RCC 7860 (cell line): Measurements from ENCODE around the gene STK36.

ENCODE experiments used
- DNase-seq: peaks from one replicate; pipeline ENCODE4 v3.0.0-alpha.2; 2015; ENCODE audit warnings: low spot score
- FAIRE-seq: peaks from 2 replicates; lab custom pipeline; 2012; peaks lifted over from hg19 to GRCh38; lab: Jason Lieb, UNC

The STK36 gene

GRCh38 chr2:218671654-218672566, at the start of gene STK36, which contains the start of gene RNF25:
Gene STK36 (plus strand): TSS chr2:218672086. CDS start chr2:218672830, 744 bp downstream.
Gene RNF25 (minus strand): TSS chr2:218672002. CDS start chr2:218671970, 32 bp downstream.
- DNase-seq (peak; percentile 80), FAIRE-seq (peak; percentile 41)

- DNase-seq = no peak
These were observed 49.1 kb upstream of the STK36 start for GRCh38 chr2:218622606-218623365.

DNA sequence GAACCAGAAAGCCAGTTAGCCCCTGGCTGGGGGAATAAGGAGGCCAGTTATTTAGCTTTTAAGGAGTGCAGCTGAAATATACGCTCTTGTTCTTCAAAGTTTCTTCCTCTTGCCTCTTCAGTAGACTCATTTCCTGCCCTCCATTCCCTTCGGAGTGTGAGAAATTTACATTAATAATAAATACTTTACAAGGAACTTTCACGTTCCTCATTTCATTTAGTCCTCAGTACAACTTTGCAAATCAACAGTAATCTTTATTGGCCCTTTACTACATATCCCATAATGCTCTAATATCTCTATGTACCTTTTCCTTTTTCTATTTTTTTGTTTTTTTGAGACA, 48.5 kb upstream of the STK36 start:
- FAIRE-seq (no peak), DNase-seq (no peak)

More at GRCh38 chr2:218622606-218623365, 49.1 kb upstream of the STK36 start:
- FAIRE-seq = no peak

DNA sequence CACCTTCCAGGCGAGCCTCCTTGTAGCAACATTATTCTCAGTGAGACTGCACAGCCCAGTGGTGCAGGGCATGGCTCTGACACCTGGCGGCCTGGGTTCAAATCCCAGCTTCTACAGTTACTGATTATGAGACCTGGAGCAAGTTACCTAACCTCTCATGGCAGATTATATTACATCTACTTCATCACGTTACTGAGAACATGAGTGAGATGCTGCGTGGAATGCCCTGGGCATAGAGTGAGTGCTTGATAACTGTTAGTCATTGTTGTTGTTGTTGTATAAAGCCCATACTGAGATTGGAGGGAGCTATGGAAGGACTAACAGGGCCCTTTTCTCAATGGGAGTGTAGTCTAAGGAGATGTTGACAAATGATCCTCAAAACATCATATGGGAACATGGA, 45.5 kb upstream of the STK36 start:
- no peak for FAIRE-seq
- DNase-seq = no peak

- FAIRE-seq (no peak), DNase-seq (no peak)
These were observed 43.9 kb upstream of the STK36 start for GRCh38 chr2:218627939-218628338.

- DNase-seq (peak; percentile 17), FAIRE-seq (no peak)
These were observed 40.0 kb upstream of the STK36 start for GRCh38 chr2:218631837-218632236.

GRCh38 chr2:218635719-218636118, 36.2 kb upstream of the STK36 start:
- FAIRE-seq = no peak
- no peak for DNase-seq

DNA sequence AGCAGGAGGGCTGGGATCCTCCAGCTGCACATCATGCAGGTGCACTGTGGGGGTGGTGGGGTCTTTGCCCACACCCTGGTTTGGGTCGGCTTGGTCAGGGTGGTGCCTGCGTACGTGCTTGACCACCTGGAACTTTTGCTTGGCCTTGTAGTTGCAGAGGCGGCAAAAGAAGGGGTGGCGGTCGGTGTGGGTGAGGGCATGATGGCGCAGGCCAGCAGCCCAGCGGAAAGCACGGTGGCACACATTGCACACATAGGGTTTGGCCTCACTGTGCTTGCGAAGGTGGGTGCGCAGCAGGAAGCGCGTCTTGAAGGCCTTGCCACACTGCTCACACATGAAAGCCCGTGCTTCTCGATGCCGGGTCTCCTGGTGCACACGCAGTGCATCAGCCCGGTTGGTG, 33.5 kb upstream of the STK36 start:
- FAIRE-seq (no peak), DNase-seq (no peak)

DNA sequence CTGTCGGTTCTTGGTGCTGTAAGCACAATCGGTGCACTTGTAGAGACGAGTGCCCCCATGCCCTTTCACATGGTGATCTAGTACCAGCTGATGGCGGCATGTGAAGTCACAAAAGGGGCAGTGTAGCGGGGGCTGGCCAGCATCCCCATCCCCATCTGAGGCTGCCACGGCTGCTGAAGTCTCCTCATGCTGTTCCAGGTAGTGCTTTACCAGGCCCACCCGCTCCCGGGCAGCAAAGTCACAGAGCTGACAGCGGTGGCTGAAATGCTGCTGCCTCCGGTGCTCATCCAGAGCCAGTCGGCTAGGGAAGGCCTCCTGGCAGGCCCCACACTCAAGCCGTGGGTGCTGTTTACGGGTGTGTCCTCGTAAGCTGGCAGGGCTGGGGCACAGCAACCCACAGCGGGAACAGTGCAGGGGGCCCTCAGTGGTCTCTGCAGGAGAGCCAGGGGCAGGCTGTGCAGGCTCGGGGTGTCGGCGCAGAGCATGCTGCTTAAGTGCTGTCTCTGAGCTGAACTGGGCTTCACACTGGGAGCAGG, 29.7 kb upstream of the STK36 start:
- DNase-seq = no peak
- FAIRE-seq = no peak

DNA sequence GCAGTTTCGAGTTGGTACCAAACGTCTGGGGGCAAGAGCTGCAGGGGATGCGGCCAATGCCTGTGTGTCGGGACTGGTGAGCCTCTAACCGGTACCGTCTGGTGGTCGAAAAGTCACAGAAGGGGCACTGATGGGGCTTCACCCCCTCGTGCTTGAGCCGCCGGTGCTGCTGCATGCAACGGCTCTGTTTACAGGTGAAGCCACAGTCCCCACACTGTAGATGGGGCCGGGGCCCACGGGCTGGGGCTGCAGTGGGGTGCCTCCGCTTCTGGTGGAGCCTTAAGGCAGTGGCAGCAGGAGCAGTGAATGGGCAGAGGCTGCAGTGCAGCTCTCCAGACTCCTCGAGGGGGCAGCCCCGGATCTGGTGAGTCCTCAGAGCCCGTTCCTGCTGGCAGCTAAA, 29.1 kb upstream of the STK36 start:
- DNase-seq = no peak
- no peak for FAIRE-seq

DNA sequence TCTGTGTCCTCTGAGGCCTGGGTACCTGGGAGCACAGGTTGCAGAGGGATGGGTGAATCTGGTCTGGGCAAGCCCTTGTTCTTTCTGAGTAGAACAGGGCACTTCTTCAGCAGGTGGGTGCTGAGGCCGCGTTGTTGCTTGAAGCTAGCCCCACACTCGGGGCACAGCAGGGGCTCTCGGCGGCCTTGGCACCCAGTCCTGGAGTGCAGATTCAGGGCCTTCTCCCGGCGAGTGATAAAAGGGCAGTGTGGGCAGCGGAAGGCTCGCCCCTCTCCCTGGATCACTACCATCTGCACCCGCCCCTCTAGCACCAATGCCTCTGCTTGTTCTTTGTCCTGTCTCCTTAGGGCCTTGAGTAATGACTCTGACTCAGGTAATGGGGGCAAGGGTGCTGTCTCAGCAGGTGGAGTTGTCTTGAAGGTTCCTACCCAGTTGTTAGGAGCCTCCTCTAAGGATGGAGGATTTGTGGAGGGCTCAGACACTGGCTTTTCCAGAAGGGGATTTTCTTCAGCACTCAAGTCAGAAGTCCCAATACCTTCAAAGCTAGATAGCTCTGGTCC, 28.1 kb upstream of the STK36 start:
- FAIRE-seq (no peak), DNase-seq (no peak)

DNA sequence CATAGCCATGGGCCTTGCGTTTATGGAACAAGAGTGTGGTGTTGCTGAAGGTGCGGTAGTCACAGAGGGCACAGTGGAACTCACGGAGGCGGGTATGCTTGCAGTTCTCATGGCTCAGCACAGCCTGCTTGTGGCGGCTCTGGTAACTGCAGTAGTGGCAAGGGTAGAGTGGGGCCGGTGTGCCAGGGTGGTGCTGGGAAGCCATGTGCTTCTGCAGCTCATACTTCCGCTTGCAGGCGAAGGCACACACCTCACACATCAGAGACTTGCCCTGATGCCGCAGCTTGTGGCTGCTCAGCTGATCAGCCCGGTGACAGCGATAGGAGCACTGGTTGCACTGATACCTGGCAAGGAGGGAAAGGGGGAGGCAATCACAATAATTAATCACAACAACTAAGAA, 27.2 kb upstream of the STK36 start:
- FAIRE-seq (no peak), DNase-seq (peak; percentile 66)

DNA sequence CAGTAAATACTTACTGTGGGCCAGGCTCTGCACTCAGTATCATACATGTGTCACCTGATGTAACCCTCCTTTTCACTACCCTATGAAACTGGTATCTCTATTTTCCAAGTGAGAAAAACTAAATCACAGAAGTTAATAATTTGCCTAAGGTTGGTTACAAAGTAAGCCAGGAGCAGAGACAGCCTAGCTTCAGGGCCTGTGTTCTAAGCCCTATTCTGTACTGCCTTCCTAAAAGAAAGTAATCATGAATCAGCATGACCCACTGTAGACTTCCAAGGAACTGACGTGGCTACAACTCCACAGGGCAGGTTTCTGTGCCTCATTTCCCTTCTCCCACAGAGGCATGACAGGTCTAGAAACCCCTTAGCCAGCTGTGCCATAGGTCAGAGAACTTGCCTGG, 26.8 kb upstream of the STK36 start:
- FAIRE-seq (peak; percentile 99), DNase-seq (peak; percentile 96)

GRCh38 chr2:218648088-218648786, 23.6 kb upstream of the STK36 start:
- FAIRE-seq (peak; percentile 61), DNase-seq (peak; percentile 44)

DNA sequence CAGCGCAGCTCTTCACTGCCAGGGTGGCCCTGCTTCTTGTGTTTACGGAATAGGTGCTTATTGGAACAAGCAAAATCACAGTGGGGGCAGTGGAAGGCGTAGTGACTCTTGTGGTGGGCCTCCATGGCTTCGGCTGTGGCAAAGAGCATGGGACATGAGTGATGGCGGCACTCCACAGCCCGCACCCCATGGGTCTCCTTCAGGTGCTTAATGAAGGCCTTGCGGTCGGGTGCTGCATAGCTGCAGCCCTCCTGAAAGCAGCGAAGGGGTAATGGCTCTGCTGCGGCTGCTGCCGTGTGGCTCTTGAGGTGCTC, 23.1 kb upstream of the STK36 start:
- no peak for FAIRE-seq

DNA sequence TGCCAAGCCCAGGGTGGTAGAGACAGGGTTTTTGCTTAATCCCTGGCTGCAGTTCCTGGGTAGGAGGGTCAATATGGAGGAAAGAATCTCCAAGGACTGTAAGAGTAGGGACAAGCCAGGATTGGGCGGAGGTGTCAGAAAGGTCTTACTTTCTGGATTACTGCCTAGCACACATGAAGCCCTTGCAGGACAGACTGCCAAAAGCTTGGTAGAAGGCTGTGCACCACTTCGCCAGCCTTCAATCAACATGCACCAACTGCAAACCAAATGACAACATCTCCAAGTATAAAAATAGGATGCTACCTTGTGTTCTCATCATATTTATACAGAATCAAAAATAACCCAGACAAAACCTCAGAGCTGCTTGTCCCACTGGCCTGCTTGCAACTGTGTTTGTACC, 16.1 kb upstream of the STK36 start:
- no peak for FAIRE-seq
- no peak for DNase-seq

More for the DNA sequence above, 23.1 kb upstream of the STK36 start:
- no peak for DNase-seq

GRCh38 chr2:218658671-218659257, 13.1 kb upstream of the STK36 start:
- FAIRE-seq = peak; percentile 41
- DNase-seq = peak; percentile 39

DNA sequence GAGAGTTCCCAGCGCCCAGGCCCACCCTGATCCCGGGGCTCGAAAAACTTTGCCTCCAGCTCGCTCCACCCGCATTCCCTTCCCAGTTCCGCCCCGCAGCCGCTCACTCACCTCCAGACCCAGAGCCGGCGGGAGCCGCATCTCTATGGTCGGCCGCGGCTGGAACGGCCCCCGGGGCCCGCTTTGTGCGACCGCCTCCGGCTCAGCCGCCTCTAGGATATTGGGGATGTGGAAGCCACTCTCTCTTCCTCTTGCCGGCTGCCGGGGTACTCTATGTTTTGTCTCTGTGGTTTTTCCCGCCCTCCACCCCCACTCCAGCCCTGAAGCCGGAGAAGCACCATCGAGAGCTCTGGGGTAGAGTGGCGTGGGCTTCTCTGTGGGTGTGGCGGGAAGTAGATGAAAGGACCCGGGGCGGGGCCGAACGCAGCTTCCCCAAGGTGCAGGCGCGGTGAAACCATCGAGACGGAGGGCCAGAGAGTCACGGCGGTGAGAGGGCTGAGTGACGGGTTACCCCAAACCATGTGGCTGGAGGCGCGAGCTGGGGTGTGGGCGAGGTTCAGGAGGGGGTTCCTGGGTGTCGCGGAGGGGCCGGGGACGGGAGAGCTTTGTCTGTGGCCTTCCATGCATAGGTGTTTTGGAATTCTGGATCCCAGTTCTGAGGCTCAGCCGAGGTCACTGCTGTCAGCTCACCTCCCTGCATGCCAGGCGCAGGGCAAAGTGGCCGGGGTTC, 12.5 kb upstream of the STK36 start, which contains the start of the genes BCS1L and ZNF142:
Gene BCS1L (plus strand): TSS at position 426 of the 730 bp plus-strand sequence. CDS start 1,305 bp downstream, outside the sequence.
Gene ZNF142 (minus strand): TSS at position 366 of the 730 bp plus-strand sequence. CDS start 3,194 bp downstream, outside the sequence.
- FAIRE-seq (peak; percentile 77), DNase-seq (peak; percentile 72)

DNA sequence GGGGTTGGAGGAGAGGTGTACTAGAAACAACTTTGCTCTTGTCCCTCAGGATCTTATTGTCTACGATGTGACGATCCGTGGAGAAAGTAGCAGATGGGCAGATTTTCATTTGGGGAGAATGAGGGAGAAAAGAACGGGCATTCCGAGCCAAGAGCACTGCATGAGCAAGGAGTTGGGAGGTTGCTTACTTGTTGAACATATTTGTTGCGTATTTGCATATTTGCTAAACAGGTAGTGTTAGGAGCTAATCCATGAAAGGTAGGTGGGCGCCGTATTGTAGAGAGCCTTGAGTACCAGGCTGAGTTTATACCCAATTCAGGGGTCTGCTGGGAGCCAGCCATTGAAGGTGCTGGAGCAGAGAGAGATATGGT, 11.9 kb upstream of the STK36 start:
- FAIRE-seq (no peak), DNase-seq (no peak)
